Gastroesophageal sphincter (tissue), 3 donors: ENCODE results near the gene LYST.

ENCODE experiments used
- CTCF ChIP-seq, 4 experiments: fragments of 200-600 bp in 2 of 4; fragments of 450-650 bp in 2 of 4; sonication (generic) in 1 of 4; IDR thresholded peaks; one replicate each; pipeline ENCODE4 v1.5.1; 2017 to 2019; ENCODE audit warnings: antibody characterized with exemption in 4 of 4, mild to moderate bottlenecking in 2 of 4, moderate library complexity in 2 of 4
- POLR2AphosphoS5 ChIP-seq: sonication (generic); formaldehyde crosslinking; IDR thresholded peaks from one replicate; pipeline ENCODE4 v1.6.1; 2017; ENCODE audit warnings: antibody characterized with exemption

- no peak for TF ChIP-seq POLR2AphosphoS5
- TF ChIP-seq CTCF (IDR thresholded peaks at IDR 0.05), result no peak
These were observed 49.5 kb downstream of the LYST start for GRCh38 chr1:235817101-235817728.
